DND-41 (cell line): ENCODE measurements around the gene PITPNC1.

Experiments used
- ATAC-seq: fragments of 200-7000 bp; cut with Tn5 transposase; 3 replicates; pipeline ENCODE4 v1.9.1; 2021; ENCODE audit warnings: low read depth; ENCODE audit not compliant: insufficient read depth
- DNase-seq: peaks from one replicate; pipeline ENCODE4 v3.0.0-alpha.2; 2020
- H2AFZ ChIP-seq: 2 replicates; pipeline ENCODE4 v1.6.0; 2012; ENCODE audit warnings: low read depth, low read length
- H3K27ac ChIP-seq: 2 replicates; pipeline ENCODE4 v1.5.1; 2012; ENCODE audit warnings: low read length, inconsistent platforms
- H3K27me3 ChIP-seq: fragments of 200-600 bp; sonication (generic); 2 replicates; pipeline ENCODE4 v1.6.0; 2012; ENCODE audit warnings: low read length, mild to moderate bottlenecking, inconsistent platforms; ENCODE audit not compliant: insufficient read depth, poor library complexity
- H3K36me3 ChIP-seq: 2 replicates; pipeline ENCODE4 v1.5.1; 2012; ENCODE audit warnings: low read length, inconsistent platforms; ENCODE audit not compliant: insufficient read depth
- H3K4me1 ChIP-seq: 2 replicates; pipeline ENCODE4 v1.5.1; 2012; ENCODE audit warnings: mild to moderate bottlenecking, low read length; ENCODE audit not compliant: insufficient read depth
- H3K4me2 ChIP-seq: 2 replicates; pipeline ENCODE4 v1.6.0; 2012; ENCODE audit warnings: mild to moderate bottlenecking, moderate library complexity, low read length, inconsistent platforms; ENCODE audit not compliant: insufficient read depth
- H3K4me3 ChIP-seq, 2 experiments: fragments of 200-600 bp in 1 of 2; shearing (Covaris generic) in 1 of 2; 2 replicates each; pipeline ENCODE4 v1.5.1; 2012 to 2016; ENCODE audit warnings: inconsistent platforms in 2 of 2, low read length in 2 of 2, mild to moderate bottlenecking in 2 of 2, low read depth in 1 of 2, moderate library complexity in 1 of 2
- H3K79me2 ChIP-seq: 2 replicates; pipeline ENCODE4 v1.6.0; 2012; ENCODE audit warnings: low read length, inconsistent platforms; ENCODE audit not compliant: insufficient read depth
- H3K9ac ChIP-seq: 2 replicates; pipeline ENCODE4 v1.6.0; 2012; ENCODE audit warnings: low read depth, mild to moderate bottlenecking, inconsistent platforms, low read length, moderate library complexity
- H3K9me3 ChIP-seq: 2 replicates; pipeline ENCODE4 v1.5.1; 2012; ENCODE audit warnings: low read length, moderate library complexity, mild to moderate bottlenecking, inconsistent platforms; ENCODE audit not compliant: insufficient read depth, severe bottlenecking
- H4K20me1 ChIP-seq: 2 replicates; pipeline ENCODE4 v1.6.0; 2012; ENCODE audit warnings: low read length; ENCODE audit not compliant: insufficient read depth
- EZH2 ChIP-seq: IDR thresholded peaks from 3 replicates; pipeline ENCODE4 v1.6.1; 2012; ENCODE audit warnings: borderline replicate concordance, low read depth, mild to moderate bottlenecking, moderate library complexity, low read length, inconsistent platforms; ENCODE audit not compliant: severe bottlenecking
- TF ChIP-seq, protein P1 (sequence below): IDR thresholded peaks from 2 replicates; pipeline ENCODE4 v1.5.1; 2012; ENCODE audit warnings: borderline replicate concordance, low read length, moderate library complexity, mild to moderate bottlenecking; ENCODE audit not compliant: poor library complexity, severe bottlenecking; ENCODE audit errors: extremely low read depth

PITPNC1 gene

DNA sequence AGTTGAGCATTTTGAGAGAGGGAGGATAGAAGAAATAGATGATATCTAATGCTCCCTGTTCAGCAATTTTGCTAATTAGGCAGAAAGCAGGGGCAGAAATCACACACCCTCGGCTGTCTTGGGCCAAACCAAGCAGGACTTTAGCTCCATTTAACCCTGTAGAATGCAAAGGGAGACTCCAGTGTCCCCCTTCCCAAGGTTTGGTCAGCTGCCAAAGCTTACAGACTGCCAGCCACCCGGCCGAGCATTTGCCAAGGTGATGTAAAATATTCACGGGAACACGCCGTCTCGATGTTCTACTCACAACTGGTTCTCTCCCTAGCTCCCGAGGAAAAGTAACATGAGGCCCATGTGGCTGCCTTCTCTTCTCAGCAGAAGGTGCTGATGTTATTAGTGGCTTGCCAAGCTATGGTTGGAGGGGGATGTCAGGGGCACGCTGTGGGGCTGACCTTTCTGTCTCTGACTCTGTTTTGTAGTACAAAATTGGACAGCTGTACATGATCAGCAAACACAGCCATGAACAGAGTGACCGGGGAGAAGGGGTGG lies 155.3 kb downstream of the PITPNC1 start:
- Histone ChIP-seq H3K9me3 (no peaks in the 10 kb centered on the region), H3K27me3 (no peaks in the 10 kb centered on the region), H3K4me2 (no peak overlapping the region), H3K27ac (no peak overlapping the region), H4K20me1 (no peaks in the 10 kb centered on the region), H2AFZ (no peak overlapping the region), H3K79me2 (no peaks in the 10 kb centered on the region), H3K4me3 (no peak overlapping the region), H3K36me3 (no peaks in the 10 kb centered on the region), H3K4me1 (no peaks in the 10 kb centered on the region), H3K9ac (no peak overlapping the region)
- ATAC-seq (no peak), DNase-seq (no peak)
- TF ChIP-seq EZH2, result no peak
- TF ChIP-seq, protein P1, sequence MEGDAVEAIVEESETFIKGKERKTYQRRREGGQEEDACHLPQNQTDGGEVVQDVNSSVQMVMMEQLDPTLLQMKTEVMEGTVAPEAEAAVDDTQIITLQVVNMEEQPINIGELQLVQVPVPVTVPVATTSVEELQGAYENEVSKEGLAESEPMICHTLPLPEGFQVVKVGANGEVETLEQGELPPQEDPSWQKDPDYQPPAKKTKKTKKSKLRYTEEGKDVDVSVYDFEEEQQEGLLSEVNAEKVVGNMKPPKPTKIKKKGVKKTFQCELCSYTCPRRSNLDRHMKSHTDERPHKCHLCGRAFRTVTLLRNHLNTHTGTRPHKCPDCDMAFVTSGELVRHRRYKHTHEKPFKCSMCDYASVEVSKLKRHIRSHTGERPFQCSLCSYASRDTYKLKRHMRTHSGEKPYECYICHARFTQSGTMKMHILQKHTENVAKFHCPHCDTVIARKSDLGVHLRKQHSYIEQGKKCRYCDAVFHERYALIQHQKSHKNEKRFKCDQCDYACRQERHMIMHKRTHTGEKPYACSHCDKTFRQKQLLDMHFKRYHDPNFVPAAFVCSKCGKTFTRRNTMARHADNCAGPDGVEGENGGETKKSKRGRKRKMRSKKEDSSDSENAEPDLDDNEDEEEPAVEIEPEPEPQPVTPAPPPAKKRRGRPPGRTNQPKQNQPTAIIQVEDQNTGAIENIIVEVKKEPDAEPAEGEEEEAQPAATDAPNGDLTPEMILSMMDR, result no peak

DNA sequence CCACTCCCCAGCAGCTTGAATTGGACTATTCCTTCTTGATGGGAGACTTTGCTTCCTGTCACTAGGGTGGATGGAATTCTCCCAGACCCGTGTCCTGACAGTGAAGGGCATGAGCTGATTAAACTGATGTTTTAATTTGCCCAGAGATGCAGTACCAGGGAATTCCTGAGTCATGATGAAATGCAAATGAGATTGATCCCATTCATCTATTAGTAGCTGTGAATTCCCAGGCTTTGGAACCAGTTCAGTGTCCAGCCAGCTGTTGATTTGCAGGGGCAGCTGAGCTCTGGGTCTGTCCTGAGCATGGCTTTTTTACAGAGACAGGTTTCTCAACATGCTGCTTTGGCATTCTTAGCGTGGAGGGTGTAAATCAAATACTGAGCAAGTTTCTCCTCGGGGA lies 157.9 kb downstream of the PITPNC1 start:
- Histone ChIP-seq H3K4me2 (no peak overlapping the region), H3K79me2 (no peaks in the 10 kb centered on the region), H3K9me3 (no peaks in the 10 kb centered on the region), H3K27ac (no peak overlapping the region), H3K36me3 (no peaks in the 10 kb centered on the region), H3K9ac (no peak overlapping the region), H3K4me3 (no peak overlapping the region), H2AFZ (no peak overlapping the region), H3K27me3 (no peaks in the 10 kb centered on the region), H4K20me1 (no peaks in the 10 kb centered on the region), H3K4me1 (no peaks in the 10 kb centered on the region)
- DNase-seq (no peak), ATAC-seq (no peak)
- TF ChIP-seq EZH2, result no peak
- TF ChIP-seq, protein P1, result no peak

DNA sequence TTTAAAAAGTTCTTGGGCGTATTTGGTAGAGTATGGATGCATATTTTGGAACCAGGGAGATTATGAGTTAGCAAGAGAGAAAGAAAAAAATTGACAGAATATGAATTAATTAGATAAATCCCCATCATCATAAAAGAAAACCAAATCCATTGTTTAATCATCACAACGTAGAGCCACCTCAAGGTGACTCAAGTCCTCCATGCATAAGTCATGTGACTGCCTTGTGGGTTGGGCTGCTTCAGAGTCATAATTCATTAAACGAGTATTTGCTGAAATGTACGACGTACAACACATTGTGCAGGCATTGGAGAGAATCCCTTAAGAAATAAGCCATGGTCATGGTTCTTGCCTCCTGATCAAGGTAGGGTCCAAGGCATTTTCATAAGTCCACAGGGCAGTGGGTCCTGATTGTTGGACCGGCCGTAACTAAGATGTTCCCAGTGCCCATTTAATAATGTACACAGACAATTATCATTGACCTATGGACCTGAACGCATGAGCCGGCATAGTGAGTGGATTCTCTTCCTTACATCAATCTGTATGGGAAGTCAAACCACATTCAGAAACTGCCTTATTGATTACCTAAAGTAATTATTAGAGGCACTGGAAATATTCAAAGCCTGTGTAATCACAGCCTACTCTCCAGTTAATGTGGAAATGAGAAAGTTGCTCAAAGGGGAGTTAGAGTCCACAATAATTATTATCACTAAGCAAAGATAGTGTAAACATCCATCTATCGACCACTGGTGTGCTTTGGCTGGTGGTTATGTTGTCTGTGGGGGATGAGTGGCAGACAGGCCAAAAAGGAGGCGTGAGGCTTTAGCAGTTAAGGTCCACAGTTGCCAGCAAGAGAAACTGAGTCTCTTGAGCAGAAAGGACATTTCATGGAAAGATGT lies 165.4 kb downstream of the PITPNC1 start:
- Histone ChIP-seq H3K27me3 (no peaks in the 10 kb centered on the region), H3K79me2 (no peaks in the 10 kb centered on the region), H3K9ac (no peak overlapping the region), H4K20me1 (no peaks in the 10 kb centered on the region), H3K4me3 (no peak overlapping the region), H2AFZ (no peak overlapping the region), H3K4me1 (no peaks in the 10 kb centered on the region), H3K9me3 (no peaks in the 10 kb centered on the region), H3K27ac (no peak overlapping the region), H3K4me2 (no peak overlapping the region), H3K36me3 (no peaks in the 10 kb centered on the region)
- ATAC-seq (no peak), DNase-seq (no peak)
- TF ChIP-seq EZH2, result no peak
- TF ChIP-seq, protein P1, result no peak
